Measurements from ENCODE around the gene COX20.
A peak's percentile ranks its signal among the peaks of the same experiment; 100 is the strongest.

COX20 gene

DNA sequence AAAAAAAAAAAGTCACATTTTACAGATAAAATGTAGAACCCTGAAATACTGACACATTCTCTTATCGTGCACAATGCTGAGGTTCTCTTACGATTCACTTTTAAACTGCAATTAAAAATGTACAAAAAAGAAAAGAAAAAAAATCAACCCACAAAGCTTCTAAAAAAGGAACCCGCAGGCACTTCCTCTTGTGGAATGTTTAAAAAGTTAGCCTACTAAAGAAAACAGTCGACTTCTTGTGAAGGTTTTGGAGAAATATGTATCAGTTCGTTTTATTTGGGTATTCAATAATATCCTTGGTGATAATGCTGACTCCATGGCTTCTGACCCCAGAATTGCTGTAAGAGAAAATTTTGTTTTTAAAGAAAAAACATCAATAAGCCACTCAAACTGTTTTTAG, 18.7 kb downstream of the COX20 start:
- no peak for DNase-seq

DNA sequence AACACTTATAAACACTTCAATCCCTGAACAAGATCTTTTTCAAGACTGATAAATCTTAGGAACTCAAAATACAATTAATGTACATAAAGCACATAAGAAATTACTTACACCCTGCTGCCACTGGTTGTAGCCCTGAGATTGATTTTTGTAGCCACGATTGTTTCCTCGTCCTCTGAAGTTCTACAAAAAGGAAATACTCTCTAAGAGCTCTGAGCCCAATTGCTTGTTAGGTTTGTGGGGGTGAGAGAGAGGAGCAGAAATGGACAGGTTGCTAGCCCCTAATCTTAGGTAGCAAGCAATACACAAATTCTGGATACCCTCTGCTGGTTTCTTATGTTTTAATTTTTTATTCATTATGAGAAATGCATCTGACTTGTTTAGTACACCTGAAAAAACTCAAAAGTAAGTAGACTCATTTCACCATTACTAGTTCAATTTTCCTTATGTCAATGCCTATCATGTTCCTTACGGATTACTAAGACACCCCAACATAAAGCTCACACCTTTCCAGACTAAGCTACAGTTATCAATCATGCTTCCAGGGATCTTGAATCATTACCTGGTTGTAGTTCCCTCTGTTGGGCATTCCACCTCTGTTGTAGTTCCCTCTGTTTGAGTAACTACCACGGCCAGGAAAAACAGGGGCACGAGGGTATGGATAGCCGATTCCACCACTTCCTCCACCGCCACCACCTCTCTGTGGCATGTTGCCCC, 19.6 kb downstream of the COX20 start:
- DNase-seq: no peak

DNA sequence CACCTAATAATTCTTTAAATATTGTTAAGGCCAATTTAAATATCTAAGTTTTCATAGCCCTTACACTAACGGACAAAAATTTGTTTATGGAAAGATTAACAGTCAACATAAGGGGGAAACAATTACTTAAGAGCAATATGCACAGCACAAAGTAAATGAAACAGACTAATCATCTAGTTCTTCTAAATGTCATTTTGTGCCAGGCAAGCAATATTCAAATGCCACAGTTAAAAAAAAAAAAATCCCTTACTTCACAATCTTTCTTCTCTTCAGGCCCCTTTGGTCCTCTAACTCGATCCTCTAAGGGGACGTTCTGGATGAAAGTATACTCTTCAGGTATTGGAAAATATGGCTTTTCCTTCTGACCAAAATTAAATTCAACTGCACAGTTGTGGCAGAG, 22.3 kb downstream of the COX20 start:
- no peak for DNase-seq

DNA sequence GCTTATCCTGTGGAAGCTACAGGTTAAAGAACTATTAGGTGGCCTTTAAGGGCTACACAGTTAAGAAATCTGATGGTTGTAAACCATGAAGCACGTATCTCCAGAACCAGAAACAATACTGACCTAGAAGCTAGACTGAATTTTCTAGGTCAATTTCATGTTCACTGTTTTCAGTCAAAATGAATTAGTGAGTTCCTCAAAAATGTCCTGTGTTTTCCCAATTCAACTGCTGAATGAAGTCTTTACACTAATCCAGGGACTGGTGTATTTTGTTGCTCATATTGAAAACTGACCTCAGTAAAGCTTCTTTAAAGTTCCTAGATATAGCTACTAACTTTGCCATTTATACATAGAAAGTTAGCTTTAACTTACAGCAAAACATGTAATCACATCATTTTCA, 22.9 kb downstream of the COX20 start:
- DNase-seq: no peak

DNA sequence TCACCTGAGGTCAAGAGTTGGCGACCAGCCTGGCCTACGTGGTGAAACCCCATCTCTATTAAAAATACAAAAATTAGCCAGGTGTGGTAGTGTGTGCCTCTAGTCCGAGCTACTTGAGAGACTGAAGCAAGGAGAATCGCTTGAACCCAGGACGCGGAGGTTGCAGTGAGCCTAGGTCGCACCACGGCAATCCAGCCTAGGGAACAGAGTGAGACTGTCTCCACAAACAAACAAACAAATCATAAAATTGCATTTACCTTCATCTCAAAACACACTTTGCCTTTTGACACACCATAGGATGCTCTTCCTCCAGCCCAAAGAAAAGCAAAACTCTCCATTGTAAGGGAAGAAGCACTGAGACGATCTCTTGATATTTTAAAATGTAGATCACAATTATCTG, 24.6 kb downstream of the COX20 start:
- no peak for DNase-seq

DNA sequence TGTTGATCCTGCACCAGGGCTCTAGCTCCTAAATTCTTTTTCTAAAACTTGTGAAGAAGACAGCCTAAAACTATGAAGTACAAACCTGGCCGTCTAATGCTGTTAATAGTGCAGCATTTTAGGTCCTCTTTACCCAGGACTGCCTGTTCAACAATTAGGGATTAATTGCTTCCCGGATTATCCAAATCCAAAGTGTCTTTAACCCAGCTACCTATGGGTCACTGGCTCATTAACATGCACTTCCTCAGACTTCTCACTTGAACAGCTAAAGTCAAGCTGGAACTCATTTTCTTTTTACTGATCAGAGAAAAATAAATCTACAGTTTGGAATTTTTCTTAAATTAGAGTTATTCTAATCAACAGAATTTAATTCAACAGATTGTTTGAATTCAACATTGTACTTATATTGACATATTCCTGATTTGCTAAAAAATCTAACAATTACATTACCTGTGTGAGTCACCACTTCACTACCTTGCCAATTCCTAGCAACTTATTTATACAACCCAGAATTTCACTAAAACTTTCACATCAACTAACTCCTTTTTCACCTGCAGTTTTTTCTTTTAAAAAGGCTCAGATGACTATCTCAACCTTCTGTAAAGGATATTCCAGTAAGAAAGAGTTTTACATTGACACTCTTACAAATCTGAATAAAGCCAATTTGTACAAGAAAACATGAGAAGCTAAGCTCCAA, 25.6 kb downstream of the COX20 start:
- no peak for DNase-seq

DNA sequence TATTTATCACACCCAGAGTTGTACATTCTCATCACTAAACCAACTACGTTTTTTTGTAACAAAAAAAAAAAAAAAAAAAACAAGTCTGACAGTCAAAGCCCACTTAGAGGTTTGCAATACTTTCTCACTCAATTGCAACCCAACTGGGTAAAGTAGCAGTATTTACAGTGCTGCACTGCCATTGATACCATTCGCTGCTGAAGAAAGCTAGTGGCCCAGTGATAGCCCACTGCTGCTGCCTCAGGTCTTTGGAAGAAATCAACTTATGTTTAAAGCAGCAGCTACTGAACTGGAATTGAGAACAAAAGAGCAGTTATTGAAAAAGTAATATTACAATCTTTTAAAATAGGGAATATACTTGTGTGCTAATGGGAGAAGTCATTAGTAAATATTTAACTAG, 26.2 kb downstream of the COX20 start:
- DNase-seq: no peak

DNA sequence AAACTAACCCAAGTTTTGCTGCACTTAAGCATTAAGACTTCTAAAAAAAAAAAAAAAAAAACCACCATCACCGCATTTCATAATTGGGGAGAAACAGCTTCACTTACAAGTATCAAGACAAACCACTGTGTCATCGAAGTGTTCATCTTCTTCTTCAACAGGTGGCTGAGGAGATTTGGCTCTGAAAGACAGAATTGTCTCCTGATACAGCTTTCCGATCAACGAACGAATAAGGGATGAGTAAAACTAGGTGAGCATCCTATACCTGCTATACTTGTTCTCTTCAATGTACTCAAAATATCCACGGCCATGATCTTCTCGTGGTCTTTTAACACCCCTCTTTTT, 26.9 kb downstream of the COX20 start:
- no peak for DNase-seq

DNA sequence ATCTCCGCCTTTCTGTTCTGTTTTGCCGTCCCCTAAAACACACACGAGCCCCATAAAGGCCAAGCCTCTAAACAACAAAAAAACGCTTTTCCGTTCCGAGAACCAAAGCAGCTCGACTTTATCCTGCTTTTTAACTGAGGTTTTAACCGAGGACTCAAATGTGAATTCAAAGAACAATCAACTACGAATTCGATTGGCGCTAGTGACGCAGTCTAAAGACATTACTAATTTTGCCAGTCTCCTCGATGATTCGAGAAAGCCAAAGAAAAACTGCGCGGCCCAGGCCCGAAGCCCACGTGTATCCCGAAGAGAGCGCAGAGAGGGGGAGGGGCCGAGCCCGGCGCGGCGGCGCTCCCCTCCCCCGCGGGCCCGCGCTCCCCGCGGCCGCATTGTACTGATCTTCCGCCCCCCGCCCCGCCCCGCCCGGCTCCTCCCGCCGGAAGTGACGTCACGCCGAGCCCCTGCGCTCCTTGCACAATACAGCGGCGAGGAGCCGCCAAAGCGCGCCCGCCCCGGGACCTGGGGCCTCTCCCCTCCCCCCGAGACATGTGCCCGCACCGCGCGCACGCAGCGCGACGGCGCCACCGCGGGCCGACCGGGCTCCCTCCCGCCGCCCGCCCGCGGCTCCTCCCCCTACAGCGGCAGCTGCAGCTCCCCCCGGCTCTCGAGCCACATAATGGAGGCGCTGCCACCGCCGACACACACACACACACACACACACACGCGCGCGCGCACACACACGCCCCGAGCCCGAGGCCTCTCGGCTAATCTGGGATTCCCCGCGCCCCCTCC, 27.4 kb downstream of the COX20 start:
- peak; percentile 88 for DNase-seq

- no peak for DNase-seq
Measured at GRCh38 chr1:244863491-244864252, 28.2 kb downstream of the COX20 start.

DNA sequence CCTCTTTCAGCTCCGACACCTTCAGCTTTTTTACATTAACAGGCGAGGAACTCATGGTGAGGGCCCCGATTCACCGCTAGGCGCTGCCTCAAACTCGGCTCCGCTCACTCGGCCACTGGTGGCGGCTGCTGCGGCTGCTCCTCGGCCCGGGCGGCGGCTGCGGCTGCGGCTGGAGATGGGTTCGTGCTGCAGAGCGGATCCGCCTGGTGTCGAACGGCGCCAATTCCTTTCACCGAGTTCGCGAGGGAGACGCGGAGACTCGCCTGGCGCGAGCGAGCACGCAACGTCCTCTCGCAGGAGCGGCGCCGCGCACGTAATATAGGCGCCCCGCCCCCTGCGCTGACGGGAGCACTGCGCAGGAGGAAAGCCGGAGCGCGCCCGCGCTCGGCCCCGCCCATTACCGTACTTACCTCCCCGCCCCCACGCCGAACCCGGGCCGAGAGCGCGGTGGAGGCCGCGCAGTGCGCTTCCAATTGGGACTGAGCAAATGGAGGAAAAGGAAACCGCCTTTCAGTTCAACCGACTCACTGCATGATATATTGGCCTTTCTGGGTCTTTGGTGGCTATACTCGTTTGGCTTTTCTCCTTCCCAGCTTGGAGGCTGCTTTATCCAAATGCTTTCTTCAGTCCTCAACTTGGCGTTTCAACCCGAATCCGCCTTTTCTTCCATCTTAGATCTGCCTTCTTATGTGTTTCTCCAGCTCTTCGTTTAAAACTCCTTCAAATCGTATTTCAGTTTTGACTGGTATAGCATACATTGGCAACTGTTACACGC, 29.0 kb downstream of the COX20 start, which contains the start of gene HNRNPU:
Gene HNRNPU (minus strand): TSS at position 291 of the 775 bp plus-strand sequence. CDS start 236 bp downstream, at position 55.
- peak; percentile 97 for DNase-seq

- no peak for DNase-seq
Measured at GRCh38 chr1:244865028-244865371, 29.5 kb downstream of the COX20 start.

DNA sequence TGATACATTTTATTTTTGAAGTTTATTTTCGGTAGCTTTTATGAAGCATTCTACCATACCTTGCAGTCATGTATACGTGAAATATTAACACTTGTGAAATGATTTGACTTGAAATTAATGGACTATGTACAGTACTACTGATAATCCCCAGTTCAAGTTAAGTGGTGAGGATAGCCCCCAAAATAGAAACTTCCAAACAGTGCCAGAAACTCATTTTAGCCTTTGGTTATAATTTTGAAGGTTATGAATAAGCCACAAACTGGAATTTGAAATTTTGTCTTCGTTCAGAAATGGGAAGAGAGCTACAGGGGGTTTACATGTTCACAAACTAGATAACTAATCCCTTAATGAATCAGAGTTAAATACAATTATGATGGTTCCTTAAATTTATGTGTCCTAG, 30.4 kb downstream of the COX20 start:
- no peak for DNase-seq

- DNase-seq: no peak
Measured at GRCh38 chr1:244866355-244866754, 30.9 kb downstream of the COX20 start.

- no peak for DNase-seq
Measured at GRCh38 chr1:244868484-244869363, 33.3 kb downstream of the COX20 start.

GRCh38 chr1:244869364-244869827, 33.9 kb downstream of the COX20 start:
- DNase-seq: no peak

- DNase-seq: no peak
Measured at GRCh38 chr1:244869950-244870349, 34.5 kb downstream of the COX20 start.

- DNase-seq: no peak
Measured at GRCh38 chr1:244874974-244875579, 39.6 kb downstream of the COX20 start.

- DNase-seq: no peak
Measured at GRCh38 chr1:244876228-244876910, 40.9 kb downstream of the COX20 start.

GRCh38 chr1:244878681-244879080, 43.2 kb downstream of the COX20 start:
- no peak for DNase-seq

Data from HCEC 1CT (cell line).